B cell (primary cell): ENCODE results near the gene TCF7L2. TPM values are rescaled to one million over a fixed set of nuclear protein-coding genes. Genes with fewer than 3 reads are reported as not detected.

ENCODE experiments used
- ATAC-seq: fragments of 200-7000 bp; cut with Tn5 transposase; one replicate; pipeline ENCODE4 v1.10.0; 2021; ENCODE audit warnings: low read depth, mild to moderate bottlenecking, moderate number of reproducible peaks, moderate library complexity
- CTCF ChIA-PET: fragments of 350-600 bp; sonication (Branson Sonifier 250); formaldehyde crosslinking; loops from one replicate; lab custom pipeline; 2021; ENCODE audit warnings: antibody characterized with exemption, inconsistent platforms; lab: Charles Lee
- POLR2A ChIA-PET: fragments of 350-600 bp; sonication (Branson Sonifier 250); formaldehyde crosslinking; loops from one replicate; lab custom pipeline; 2021; ENCODE audit warnings: antibody characterized with exemption; lab: Charles Lee
- DNase-seq: peaks from one replicate; pipeline ENCODE4 v3.0.0; 2013
- H2AFZ ChIP-seq: 2 replicates; pipeline ENCODE4 v1.6.1; 2012; ENCODE audit warnings: mild to moderate bottlenecking, low read depth, low read length; ENCODE audit not compliant: insufficient read depth, poor library complexity, severe bottlenecking
- H3K27ac ChIP-seq, 2 donors: 1 replicate in 1 of 2; 2 replicates in 1 of 2; pipeline ENCODE4 v1.5.1; 2012 to 2013; ENCODE audit warnings: low read length in 2 of 2, mild to moderate bottlenecking in 2 of 2, moderate library complexity in 1 of 2
- H3K27me3 ChIP-seq, 4 experiments: fragments of 200-600 bp in 1 of 4; sonication (generic) in 1 of 4; replicated peaks in 1 of 4; 1 replicate in 2 of 4; 2 replicates in 2 of 4; pipeline versions ENCODE4 v1.6.1 to v1.7.0; 2013 to 2016; ENCODE audit warnings: low read length in 3 of 4, mild to moderate bottlenecking in 2 of 4, mixed read lengths in 1 of 4, moderate library complexity in 1 of 4; ENCODE audit not compliant: insufficient read depth in 4 of 4, control insufficient read depth in 3 of 4; ENCODE audit errors: control extremely low read depth in 1 of 4
- H3K36me3 ChIP-seq, 2 experiments: replicated peaks in 1 of 2; 1 replicate in 1 of 2; 2 replicates in 1 of 2; pipeline versions ENCODE4 v1.6.1 to v1.7.1; 2013; ENCODE audit warnings: low read length in 1 of 2; ENCODE audit not compliant: insufficient read depth in 2 of 2, control insufficient read depth in 1 of 2; ENCODE audit errors: control extremely low read depth in 1 of 2, extremely low read depth in 1 of 2
- H3K4me1 ChIP-seq, 2 donors: fragments of 200-600 bp in 1 of 2; sonication (generic) in 1 of 2; 1 replicate in 1 of 2; 2 replicates in 1 of 2; pipeline versions ENCODE4 v1.5.1 to v1.6.1; 2013 to 2017; ENCODE audit warnings: low read length in 2 of 2; ENCODE audit not compliant: control insufficient read depth in 2 of 2, insufficient read depth in 2 of 2
- H3K4me2 ChIP-seq: replicated peaks from 2 replicates; pipeline ENCODE3; 2012; ENCODE audit warnings: mild to moderate bottlenecking, low read depth, low read length; ENCODE audit not compliant: poor library complexity, severe bottlenecking
- H3K4me3 ChIP-seq, 5 experiments: fragments of 200-600 bp in 1 of 5; sonication (generic) in 1 of 5; 1 replicate in 3 of 5; 2 replicates in 2 of 5; pipeline versions ENCODE4 v1.5.1 to v1.7.0; 2011 to 2016; ENCODE audit warnings: low read length in 4 of 5, mild to moderate bottlenecking in 4 of 5, low read depth in 2 of 5, control low read depth in 1 of 5, moderate library complexity in 1 of 5; ENCODE audit not compliant: insufficient read depth in 1 of 5; ENCODE audit errors: control extremely low read depth in 1 of 5, extremely low read depth in 1 of 5
- H3K79me2 ChIP-seq: fragments of 200-600 bp; sonication (generic); one replicate; pipeline ENCODE4 v1.6.0; 2016; ENCODE audit warnings: low read length; ENCODE audit not compliant: control insufficient read depth, insufficient read depth
- H3K9ac ChIP-seq: fragments of 200-600 bp; sonication (generic); 2 replicates; pipeline ENCODE4 v1.6.1; 2017; ENCODE audit warnings: mild to moderate bottlenecking, low read length, moderate library complexity
- H3K9me3 ChIP-seq, 3 donors: one replicate each; pipeline versions ENCODE4 v1.6.1 to v1.7.1; 2013; ENCODE audit warnings: low read length in 2 of 3; ENCODE audit not compliant: control insufficient read depth in 2 of 3, insufficient read depth in 1 of 3; ENCODE audit errors: control extremely low read depth in 1 of 3
- H4K20me1 ChIP-seq: 2 replicates; pipeline ENCODE4 v1.6.0; 2012; ENCODE audit warnings: mild to moderate bottlenecking, low read length; ENCODE audit not compliant: insufficient read depth, control insufficient read depth, poor library complexity, severe bottlenecking
- H3K27ac Mint-ChIP-seq: one replicate; pipeline ENCODE4 v1.8.0; 2021; ENCODE audit warnings: mixed read lengths
- H3K27me3 Mint-ChIP-seq: one replicate; pipeline ENCODE4 v1.8.0; 2021; ENCODE audit warnings: mixed read lengths
- H3K4me1 Mint-ChIP-seq: one replicate; pipeline ENCODE4 v1.8.0; 2021; ENCODE audit warnings: mixed read lengths
- H3K4me3 Mint-ChIP-seq: one replicate; pipeline ENCODE4 v1.8.0; 2021; ENCODE audit warnings: mixed read lengths
- H3K9me3 Mint-ChIP-seq: one replicate; pipeline ENCODE4 v1.8.0; 2022; ENCODE audit warnings: mixed read lengths; ENCODE audit not compliant: insufficient read depth
- EZH2 ChIP-seq: IDR thresholded peaks from 2 replicates; pipeline ENCODE4 v1.6.1; 2012; ENCODE audit warnings: borderline replicate concordance, low read depth, mild to moderate bottlenecking, moderate library complexity, low read length; ENCODE audit not compliant: insufficient read depth, poor library complexity, severe bottlenecking
- WGBS: methylation state at CpG from one replicate; pipeline ENCODE4 v1.1.5; 2013; ENCODE audit warnings: missing lambda C conversion rate; ENCODE audit not compliant: insufficient coverage; 5-methylcytosine and 5-hydroxymethylcytosine counted together
- intact Hi-C: fragments of 100-400 bp; cut with micrococcal nuclease; formaldehyde crosslinking; loops from one replicate; pipeline ENCODE4 v1.10.0; 2022
- polyA plus RNA-seq: library from polyadenylated mRNA; depleted of rRNA; stranded (reverse); fragments of >200 nt; gene quantifications from 2 replicates; pipeline ENCODE4 v1.2.3, GENCODE V29; 2012
- total RNA-seq, 2 donors: library from RNA; stranded (reverse); fragments of 120-200 nt in 1 of 2; gene quantifications; 1 replicate in 1 of 2; 2 replicates in 1 of 2; pipeline versions ENCODE4 v1.2.3 to v1.2.4, GENCODE V29; 2013 to 2022
- TF ChIP-seq, protein P1 (sequence below): fragments of 200-600 bp; IDR thresholded peaks from one replicate; pipeline ENCODE4 v1.8.0; 2022; ENCODE audit warnings: antibody characterized with exemption, mild to moderate bottlenecking

The TCF7L2 gene
- total and polyA plus RNA-seq, 2 donors (not counting 1 experiment from before 2014, with no cell fraction given): 0.48 to 1.1 TPM

DNA sequence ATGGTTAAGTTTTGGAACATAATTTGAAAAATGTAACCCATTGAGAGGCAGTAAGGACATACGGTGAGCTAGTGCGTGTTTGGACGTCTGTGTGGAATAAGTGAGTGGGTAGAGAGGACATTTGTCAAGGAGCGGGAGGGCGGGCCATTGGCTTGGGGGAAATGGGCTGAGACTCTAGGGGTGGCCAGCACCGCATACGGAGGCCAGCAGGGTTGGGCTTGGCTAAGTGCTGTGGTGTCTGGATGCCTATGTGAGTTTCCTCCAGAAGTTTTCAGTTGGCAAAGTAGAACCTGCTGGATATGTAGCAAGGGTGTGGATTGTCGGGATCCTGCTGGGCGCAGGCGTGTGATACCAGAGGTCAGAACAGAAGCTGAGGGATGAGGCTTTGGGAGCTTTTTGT, 103.0 kb downstream of the TCF7L2 start:
- POLR2A ChIA-PET: no interaction called here
- H3K4me3 Mint-ChIP-seq: no peak overlapping the region
- H3K27ac Mint-ChIP-seq: no peak overlapping the region
- H2AFZ ChIP-seq: no peak overlapping the region
- H3K4me1 Mint-ChIP-seq: no peaks in the 10 kb centered on the region
- H3K79me2 ChIP-seq: no peaks in the 10 kb centered on the region
- no peak overlapping the region for H3K4me2 ChIP-seq
- CTCF ChIA-PET: no interaction called here
- H3K9me3 Mint-ChIP-seq: no peaks in the 10 kb centered on the region
- ATAC-seq: no peak
- no peaks in the 10 kb centered on the region for H4K20me1 ChIP-seq
- intact Hi-C loops: no loop called here
- H3K27me3 ChIP-seq: no peaks in the 10 kb centered on the region
- H3K4me3 ChIP-seq: no peak overlapping the region
- no peak overlapping the region for H3K9ac ChIP-seq
- over 99% methylated on average over 10 of the region's 10 CpGs for WGBS
- TF ChIP-seq EZH2: no peak
- TF ChIP-seq, protein P1, sequence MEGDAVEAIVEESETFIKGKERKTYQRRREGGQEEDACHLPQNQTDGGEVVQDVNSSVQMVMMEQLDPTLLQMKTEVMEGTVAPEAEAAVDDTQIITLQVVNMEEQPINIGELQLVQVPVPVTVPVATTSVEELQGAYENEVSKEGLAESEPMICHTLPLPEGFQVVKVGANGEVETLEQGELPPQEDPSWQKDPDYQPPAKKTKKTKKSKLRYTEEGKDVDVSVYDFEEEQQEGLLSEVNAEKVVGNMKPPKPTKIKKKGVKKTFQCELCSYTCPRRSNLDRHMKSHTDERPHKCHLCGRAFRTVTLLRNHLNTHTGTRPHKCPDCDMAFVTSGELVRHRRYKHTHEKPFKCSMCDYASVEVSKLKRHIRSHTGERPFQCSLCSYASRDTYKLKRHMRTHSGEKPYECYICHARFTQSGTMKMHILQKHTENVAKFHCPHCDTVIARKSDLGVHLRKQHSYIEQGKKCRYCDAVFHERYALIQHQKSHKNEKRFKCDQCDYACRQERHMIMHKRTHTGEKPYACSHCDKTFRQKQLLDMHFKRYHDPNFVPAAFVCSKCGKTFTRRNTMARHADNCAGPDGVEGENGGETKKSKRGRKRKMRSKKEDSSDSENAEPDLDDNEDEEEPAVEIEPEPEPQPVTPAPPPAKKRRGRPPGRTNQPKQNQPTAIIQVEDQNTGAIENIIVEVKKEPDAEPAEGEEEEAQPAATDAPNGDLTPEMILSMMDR: no peak
- H3K9me3 ChIP-seq: no peaks in the 10 kb centered on the region
- peaks cover 25% of the 10 kb centered on the region for H3K27me3 Mint-ChIP-seq
- H3K4me1 ChIP-seq: no peaks in the 10 kb centered on the region
- H3K27ac ChIP-seq: no peak overlapping the region
- no peaks in the 10 kb centered on the region for H3K36me3 ChIP-seq
- DNase-seq: no peak

DNA sequence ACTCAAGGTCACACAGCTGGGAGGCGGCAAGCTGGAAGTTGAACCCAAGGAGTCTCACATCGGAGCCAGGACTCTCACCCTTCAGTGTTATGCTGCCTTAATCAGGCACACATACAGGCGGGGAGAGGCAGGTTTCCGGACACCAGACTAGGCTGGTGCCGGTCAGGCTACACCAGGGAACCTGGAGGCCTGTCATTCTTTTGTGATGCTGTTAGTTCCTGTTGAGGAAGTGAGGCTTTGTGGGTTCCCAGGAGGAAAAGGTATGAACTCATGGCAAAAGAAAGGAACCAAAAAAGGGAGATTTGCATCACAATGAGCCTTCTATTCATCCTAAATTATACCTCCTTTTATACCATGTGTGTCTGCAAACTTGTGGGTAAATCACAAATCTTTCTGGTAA, 103.8 kb downstream of the TCF7L2 start:
- intact Hi-C loops: no loop called here
- POLR2A ChIA-PET: no interaction called here

More for the DNA sequence above, 103.8 kb downstream of the TCF7L2 start:
- ATAC-seq (no peak), DNase-seq (no peak)
- Histone ChIP-seq H3K79me2 (no peaks in the 10 kb centered on the region), H3K27ac (no peak overlapping the region), H3K36me3 (no peaks in the 10 kb centered on the region), H3K4me1 (no peaks in the 10 kb centered on the region), H3K9ac (no peak overlapping the region), H4K20me1 (no peaks in the 10 kb centered on the region), H3K27me3 (peaks cover 0 to 3% (median 0%) of the 10 kb centered on the region in 4 experiments), H3K4me3 (no peak overlapping the region), H3K4me2 (no peak overlapping the region), H2AFZ (no peak overlapping the region), H3K9me3 (no peaks in the 10 kb centered on the region)
- peaks cover 25% of the 10 kb centered on the region for H3K27me3 Mint-ChIP-seq
- no peak overlapping the region for H3K4me3 Mint-ChIP-seq
- CTCF ChIA-PET: no interaction called here
- H3K27ac Mint-ChIP-seq: no peak overlapping the region
- TF ChIP-seq EZH2: no peak
- TF ChIP-seq, protein P1: no peak
- 100% methylated on average over 4 of the region's 5 CpGs for WGBS
- no peaks in the 10 kb centered on the region for H3K4me1 Mint-ChIP-seq
- no peaks in the 10 kb centered on the region for H3K9me3 Mint-ChIP-seq
